ENCODE results near the gene ZNF516. TPM values are rescaled to one million over a fixed set of nuclear protein-coding genes. Genes with fewer than 3 reads are reported as not detected.
"Not testable (repeated sequence)": the region's sequence is repeated elsewhere in the genome, so short reads cannot be mapped to it uniquely, and the experiment has no call there.

ZNF516 gene
- total RNA-seq, 1 experiment from 2014 or later: 25.5 TPM

- H3K4me3 Mint-ChIP-seq (ENCODE audit: unreplicated experiment): no peak overlapping the region
- H3K36me3 Mint-ChIP-seq (ENCODE audit: insufficient read depth, unreplicated experiment): peaks cover 6% of the 10 kb centered on the region
- CTCF ChIA-PET: no interaction called here
- H3K9me3 Mint-ChIP-seq (ENCODE audit: unreplicated experiment): no peaks in the 10 kb centered on the region
- POLR2A ChIA-PET: no interaction called here
- Histone ChIP-seq H3K9me3 (no peaks in the 10 kb centered on the region), H3K36me3 (ENCODE audit: control insufficient read depth, insufficient read depth, low read length) (no peaks in the 10 kb centered on the region), H3K4me1 (peaks cover 4% of the 10 kb centered on the region; the same call in 1 of the 2 replicates), H3K27me3 (replicated peaks; ENCODE audit: control insufficient read depth, insufficient read depth, low read length) (no peaks in the 10 kb centered on the region), H3K4me3 (ENCODE audit: low read depth, low read length) (no peak overlapping the region)
- intact Hi-C loops (cut with micrococcal nuclease; ENCODE audit: unreplicated experiment): no loop called here
- H3K27me3 Mint-ChIP-seq (ENCODE audit: insufficient read depth, unreplicated experiment): no peaks in the 10 kb centered on the region
- H3K27ac Mint-ChIP-seq (ENCODE audit: unreplicated experiment): no peak overlapping the region
- H3K4me1 Mint-ChIP-seq (ENCODE audit: low read depth, unreplicated experiment): peaks cover 6% of the 10 kb centered on the region
- TF ChIP-seq CTCF (IDR thresholded peaks at IDR 0.05; ENCODE audit: insufficient read depth in 1 of 2, low read depth in 1 of 2, low read length in 1 of 2, severe bottlenecking in 1 of 2, unreplicated experiment in 1 of 2): no peak
- DNase-seq: no peak
- no TSS peak for BruUV-seq (replicated peaks)
Measured at GRCh38 chr18:76475450-76476194, 19.4 kb downstream of the ZNF516 start.

- no peak for TF ChIP-seq CTCF (IDR thresholded peaks at IDR 0.05; ENCODE audit: insufficient read depth in 1 of 2, low read depth in 1 of 2, low read length in 1 of 2, severe bottlenecking in 1 of 2, unreplicated experiment in 1 of 2)
- no TSS peak for BruUV-seq (replicated peaks)
- H3K36me3 ChIP-seq (ENCODE audit: control insufficient read depth, insufficient read depth, low read length): no peaks in the 10 kb centered on the region
- no peaks in the 10 kb centered on the region for H3K27me3 ChIP-seq (replicated peaks; ENCODE audit: control insufficient read depth, insufficient read depth, low read length)
- H3K4me3 ChIP-seq (ENCODE audit: low read depth, low read length): no peak overlapping the region
- ChIA-PET CTCF (no interaction called here), POLR2A (no interaction called here)
- peaks cover 6% of the 10 kb centered on the region for H3K4me1 Mint-ChIP-seq (ENCODE audit: low read depth, unreplicated experiment)
- no peak overlapping the region for H3K27ac Mint-ChIP-seq (ENCODE audit: unreplicated experiment)
- intact Hi-C loops (cut with micrococcal nuclease; ENCODE audit: unreplicated experiment): no loop called here
- no peak overlapping the region for H3K4me3 Mint-ChIP-seq (ENCODE audit: unreplicated experiment)
- peaks cover 4% of the 10 kb centered on the region; the same call in 1 of the 2 replicates for H3K4me1 ChIP-seq
- no peaks in the 10 kb centered on the region for H3K9me3 Mint-ChIP-seq (ENCODE audit: unreplicated experiment)
- H3K9me3 ChIP-seq: no peaks in the 10 kb centered on the region
- peaks cover 6% of the 10 kb centered on the region for H3K36me3 Mint-ChIP-seq (ENCODE audit: insufficient read depth, unreplicated experiment)
- H3K27me3 Mint-ChIP-seq (ENCODE audit: insufficient read depth, unreplicated experiment): no peaks in the 10 kb centered on the region
- no peak for DNase-seq
Measured at GRCh38 chr18:76474824-76475223, 20.2 kb downstream of the ZNF516 start.

GRCh38 chr18:76473521-76473920 is 21.5 kb downstream of the ZNF516 start:
- H3K9me3 ChIP-seq; H3K27ac Mint-ChIP-seq (ENCODE audit: unreplicated experiment); CTCF ChIA-PET; intact Hi-C loops (cut with micrococcal nuclease; ENCODE audit: unreplicated experiment); H3K27me3 ChIP-seq (replicated peaks; ENCODE audit: control insufficient read depth, insufficient read depth, low read length); H3K27me3 Mint-ChIP-seq (ENCODE audit: insufficient read depth, unreplicated experiment); H3K36me3 Mint-ChIP-seq (ENCODE audit: insufficient read depth, unreplicated experiment); DNase-seq; H3K4me1 ChIP-seq; POLR2A ChIA-PET; H3K36me3 ChIP-seq (ENCODE audit: control insufficient read depth, insufficient read depth, low read length); H3K4me1 Mint-ChIP-seq (ENCODE audit: low read depth, unreplicated experiment); H3K4me3 Mint-ChIP-seq (ENCODE audit: unreplicated experiment); H3K4me3 ChIP-seq (ENCODE audit: low read depth, low read length); BruUV-seq (replicated peaks); H3K9me3 Mint-ChIP-seq (ENCODE audit: unreplicated experiment): not testable (repeated sequence)

Measured in Caco-2 (cell line).